CD4-positive, alpha-beta T cell treated with Interleukin-4 for 1 hour (primary cell): ENCODE data around the gene RAB29.
"Not testable (repeated sequence)": the region's sequence is repeated elsewhere in the genome, so short reads cannot be mapped to it uniquely, and the experiment has no call there.

Experiments used
- DNase-seq, 2 donors: peaks; one replicate each; pipeline ENCODE4 v3.0.0-alpha.2; 2020 to 2022

RAB29 gene, protein sequence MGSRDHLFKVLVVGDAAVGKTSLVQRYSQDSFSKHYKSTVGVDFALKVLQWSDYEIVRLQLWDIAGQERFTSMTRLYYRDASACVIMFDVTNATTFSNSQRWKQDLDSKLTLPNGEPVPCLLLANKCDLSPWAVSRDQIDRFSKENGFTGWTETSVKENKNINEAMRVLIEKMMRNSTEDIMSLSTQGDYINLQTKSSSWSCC

GRCh38 chr1:205775015-205775716, at the start of gene RAB29:
TSS of gene RAB29 (minus strand) at chr1:205775482. CDS start at chr1:205774956, 526 bp downstream.
- DNase-seq: peak; percentile 90 to 92

- DNase-seq: no peak
Measured at GRCh38 chr1:205824180-205824579, 48.9 kb upstream of the RAB29 start.

DNA sequence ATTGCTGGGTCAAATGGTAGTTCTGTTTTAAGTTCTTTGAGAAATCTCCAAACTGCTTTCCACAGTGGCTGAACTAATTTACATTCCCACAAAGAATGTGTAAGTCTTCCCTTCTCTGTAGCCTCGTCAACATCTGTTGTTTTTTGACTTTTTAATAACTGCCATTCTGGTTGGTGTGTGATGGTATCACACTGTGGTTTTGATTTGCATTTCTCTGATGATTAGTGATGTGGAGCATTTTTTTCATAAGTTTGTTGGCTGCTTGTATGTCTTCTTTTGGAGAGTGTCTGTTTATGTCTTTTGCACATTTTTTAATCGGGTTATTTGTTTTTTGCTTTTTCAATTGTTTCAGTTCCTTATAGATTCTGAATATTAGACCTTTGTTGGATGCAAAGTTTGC, 48.0 kb upstream of the RAB29 start:
- DNase-seq: not testable (repeated sequence)

DNA sequence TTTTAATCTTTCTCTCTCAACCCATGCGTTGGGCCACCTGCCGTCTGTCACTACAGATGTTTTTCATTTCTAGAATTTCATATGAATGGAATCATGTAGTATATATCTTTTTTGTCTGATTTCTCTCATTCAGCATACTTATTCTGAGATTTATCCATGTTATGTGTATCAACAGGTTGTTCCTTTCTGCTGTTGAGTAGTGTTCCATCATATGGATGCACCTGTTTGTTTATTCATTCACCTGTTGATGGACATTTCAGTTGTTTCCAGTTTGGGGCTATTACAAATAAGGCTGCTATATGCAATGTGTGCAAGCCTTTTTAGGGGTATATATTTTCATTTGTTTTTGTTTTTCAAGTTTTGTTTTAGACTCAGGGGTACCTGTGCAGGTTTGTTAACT, 47.1 kb upstream of the RAB29 start:
- DNase-seq: no peak

GRCh38 chr1:205817988-205818387, 42.7 kb upstream of the RAB29 start:
- no peak for DNase-seq

- no peak for DNase-seq
Measured at GRCh38 chr1:205817364-205817763, 42.1 kb upstream of the RAB29 start.

DNA sequence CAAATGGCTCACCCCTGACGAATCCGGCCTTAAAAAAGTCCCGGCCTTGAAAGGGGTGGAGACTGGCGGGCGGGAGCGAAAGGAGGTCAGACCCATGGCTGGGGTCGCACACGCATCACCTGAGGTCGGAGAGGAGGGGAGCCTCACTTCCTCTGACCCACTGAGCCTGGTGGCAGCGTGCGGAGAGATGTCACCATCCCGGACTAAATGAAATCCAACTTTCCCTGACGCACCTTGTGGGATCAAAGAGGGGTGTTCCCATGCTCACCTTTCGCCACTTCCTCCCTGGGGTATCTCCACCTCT, 38.4 kb upstream of the RAB29 start:
- peak in 1 of 2 donors; percentile 49 for DNase-seq

DNA sequence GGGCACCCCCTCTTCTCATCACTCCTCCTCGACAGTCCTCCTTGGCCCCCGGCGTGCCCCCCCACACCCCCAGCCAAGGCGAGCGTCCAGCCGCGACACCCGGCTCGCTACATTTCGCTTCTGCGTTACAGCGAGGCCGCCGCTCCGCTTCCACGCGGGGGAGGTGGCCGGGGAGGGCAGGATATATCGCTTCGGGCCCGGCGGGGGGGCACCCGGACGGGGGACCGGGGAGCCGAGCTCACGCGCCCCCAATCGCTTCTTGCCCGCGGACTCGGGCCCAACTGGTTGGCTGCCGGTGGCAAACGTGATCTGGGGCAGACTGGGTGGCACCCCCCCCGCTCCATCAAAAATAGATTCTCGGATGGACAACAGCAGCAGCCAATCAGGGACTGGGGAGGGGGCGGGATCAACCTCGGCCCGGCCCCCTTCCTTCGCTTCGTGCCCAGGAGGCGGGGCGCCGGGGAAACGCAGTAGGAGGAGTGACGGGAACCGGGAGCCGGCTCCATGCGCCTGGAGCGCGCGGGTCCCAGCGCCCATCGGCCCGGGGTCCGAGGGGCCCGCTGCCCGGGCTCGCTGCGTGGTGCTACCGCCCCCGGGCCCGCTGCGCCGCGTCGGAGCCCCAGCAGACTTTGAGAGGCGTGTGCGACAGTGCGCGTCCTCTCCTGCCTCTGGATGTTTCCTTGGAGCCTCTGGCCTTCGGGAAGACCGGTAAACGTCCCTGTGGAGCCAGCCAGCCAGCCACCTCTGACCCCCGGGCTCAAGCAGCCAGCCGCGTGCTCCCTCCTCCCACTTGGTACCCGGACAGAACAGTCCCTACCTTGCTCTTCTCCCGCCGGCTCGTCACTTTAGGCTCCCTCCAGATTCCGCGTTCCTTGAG, 37.8 kb upstream of the RAB29 start, which contains the start of gene SLC41A1:
Gene SLC41A1, minus strand, starts transcription at position 321 of the 877 bp plus-strand sequence. CDS start 2,757 bp downstream, outside the sequence.
- DNase-seq: peak; percentile 96 to 97

DNA sequence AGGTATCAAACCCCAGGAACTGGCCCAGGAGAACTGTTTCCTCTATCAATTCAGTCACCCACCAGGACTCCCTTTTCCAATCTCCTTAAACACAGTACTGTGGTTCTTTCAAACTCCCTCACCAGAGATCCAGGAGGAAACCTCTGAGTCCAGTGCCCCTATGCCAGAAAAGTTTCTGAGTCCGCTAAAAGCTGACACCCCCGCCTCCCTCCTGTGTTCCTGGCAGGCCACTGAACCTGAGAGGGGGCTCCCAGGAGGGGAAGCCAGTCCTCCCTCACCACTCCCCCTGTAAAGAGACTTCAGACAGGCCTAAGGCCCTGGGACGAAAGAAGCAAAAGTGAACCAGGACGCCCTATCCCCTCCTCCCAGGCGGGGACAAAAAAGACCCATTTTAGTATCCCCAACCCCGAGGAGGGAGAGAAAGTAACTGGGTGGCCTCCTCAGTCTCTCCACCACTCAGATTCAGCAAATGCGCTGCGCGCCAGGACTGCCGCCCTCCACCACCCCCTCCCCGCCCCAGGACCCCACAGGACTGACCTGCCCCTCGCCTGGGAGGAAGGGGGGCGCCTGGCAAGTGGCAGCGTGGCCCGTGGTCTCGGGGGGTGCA, 37.1 kb upstream of the RAB29 start:
- no peak for DNase-seq

GRCh38 chr1:205811660-205812059, 36.4 kb upstream of the RAB29 start:
- no peak for DNase-seq

DNA sequence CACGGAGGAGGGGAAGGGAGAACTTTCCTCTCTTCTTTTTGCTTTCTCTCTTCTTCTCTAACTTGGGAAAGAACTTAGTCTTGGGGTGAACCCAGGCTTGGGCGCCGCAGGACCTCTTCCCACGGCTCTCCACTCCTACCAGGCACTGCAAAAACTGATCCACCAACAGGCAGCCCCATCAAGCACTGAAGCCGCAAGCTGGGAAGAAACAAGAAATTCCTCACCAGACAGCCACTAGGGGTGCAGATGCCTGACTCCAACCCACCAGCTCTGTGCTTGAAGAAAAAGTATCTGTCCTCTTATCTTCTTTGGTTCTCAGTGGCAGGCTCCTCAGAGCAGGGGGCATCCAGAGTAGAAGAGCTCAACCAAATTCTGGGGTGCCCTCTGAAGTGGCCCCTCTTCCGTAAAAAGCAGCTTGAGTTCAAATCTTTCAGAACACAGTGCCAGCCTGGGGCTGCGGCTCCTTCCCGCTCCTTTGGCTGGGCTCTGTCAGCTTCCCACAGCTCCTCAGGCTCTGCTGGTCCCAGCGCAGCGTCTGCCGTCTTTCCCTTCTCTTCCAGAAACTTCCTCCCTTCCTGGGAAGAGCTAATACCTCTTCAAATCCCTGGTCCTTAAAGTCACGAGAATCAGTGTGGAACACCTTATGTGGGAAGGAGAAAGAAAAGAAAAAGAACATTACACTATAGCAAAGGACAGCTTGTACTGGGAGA, 35.3 kb upstream of the RAB29 start:
- no peak for DNase-seq

- no peak for DNase-seq
Measured at GRCh38 chr1:205809942-205810345, 34.7 kb upstream of the RAB29 start.

GRCh38 chr1:205809469-205809868, 34.2 kb upstream of the RAB29 start:
- no peak for DNase-seq

- peak in 1 of 2 donors; percentile 24 for DNase-seq
Measured at GRCh38 chr1:205805082-205805711, 29.9 kb upstream of the RAB29 start.

GRCh38 chr1:205804605-205805004, 29.3 kb upstream of the RAB29 start:
- DNase-seq: no peak

DNA sequence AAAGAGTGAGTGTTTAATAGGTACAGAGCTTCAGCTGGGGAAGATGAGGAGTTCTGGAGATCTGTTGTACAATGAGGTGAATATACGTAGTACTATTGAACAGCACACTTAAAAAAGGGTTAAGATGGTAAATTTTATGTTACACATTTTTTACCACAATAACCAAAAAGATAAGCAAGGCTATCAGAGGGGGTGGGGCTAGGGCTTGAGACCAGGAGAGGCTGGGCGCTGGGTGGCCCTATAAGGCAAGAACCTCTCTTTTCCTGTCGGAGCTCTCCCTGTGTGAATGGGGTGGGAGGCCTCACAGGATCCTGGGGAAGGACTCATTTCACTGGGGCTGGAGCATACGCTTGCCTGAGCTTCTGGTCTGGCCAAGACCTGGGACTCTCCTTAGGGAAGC, 28.7 kb upstream of the RAB29 start:
- DNase-seq: no peak

DNA sequence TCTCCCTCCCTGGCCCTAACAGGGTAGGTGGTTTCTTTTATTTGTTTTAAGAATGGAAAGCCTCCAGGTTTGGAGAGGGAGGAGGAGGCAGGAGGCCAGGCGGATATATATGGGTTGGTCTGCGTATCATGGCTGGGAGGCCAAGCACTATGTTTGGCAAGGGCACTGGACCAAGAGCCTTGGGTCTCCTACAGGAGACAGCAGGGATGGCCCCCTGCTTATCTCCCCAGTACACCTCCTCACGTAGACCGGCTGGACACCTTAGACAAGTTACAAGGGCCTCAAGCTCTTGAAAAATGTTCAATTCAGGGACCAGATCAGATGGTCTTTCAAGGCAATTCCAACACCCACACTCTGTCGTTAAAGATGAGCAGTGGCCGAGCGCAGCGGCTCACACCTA, 26.8 kb upstream of the RAB29 start:
- DNase-seq: no peak

DNA sequence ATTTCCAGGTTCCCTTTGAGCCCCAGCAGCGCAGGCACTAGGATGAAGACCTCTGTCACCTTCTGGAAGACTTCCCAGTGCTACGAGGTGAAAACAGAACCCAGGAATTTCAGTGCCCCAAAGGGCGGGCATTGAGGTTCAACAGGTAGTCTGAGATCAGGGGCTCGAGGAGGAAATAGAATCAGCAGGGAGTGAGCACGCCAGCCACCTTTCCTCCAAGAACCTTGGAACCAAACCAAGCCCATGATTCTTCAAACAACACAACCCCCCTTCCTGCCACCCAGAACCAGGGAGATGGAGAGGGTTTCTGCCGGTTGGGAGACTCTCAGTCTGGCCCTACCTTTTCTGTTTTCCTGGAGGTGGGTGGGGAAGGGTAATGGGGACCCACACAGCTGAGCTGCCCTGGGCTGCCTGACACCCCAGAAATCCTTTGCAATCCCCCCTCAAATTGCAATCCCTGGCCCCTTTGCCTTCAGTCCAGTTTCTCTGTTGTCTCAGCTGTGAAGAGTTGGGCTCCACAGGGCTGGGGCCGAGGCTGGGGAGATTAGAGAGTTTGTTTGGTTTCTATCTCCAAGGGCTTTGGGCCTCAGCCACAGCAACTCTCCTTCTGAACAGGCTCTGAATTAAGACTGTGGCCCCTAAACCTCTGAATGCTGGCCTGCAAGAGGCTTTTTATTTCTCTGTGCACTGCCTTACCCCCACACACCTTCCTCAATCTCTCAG, 25.9 kb upstream of the RAB29 start:
- no peak for DNase-seq

DNA sequence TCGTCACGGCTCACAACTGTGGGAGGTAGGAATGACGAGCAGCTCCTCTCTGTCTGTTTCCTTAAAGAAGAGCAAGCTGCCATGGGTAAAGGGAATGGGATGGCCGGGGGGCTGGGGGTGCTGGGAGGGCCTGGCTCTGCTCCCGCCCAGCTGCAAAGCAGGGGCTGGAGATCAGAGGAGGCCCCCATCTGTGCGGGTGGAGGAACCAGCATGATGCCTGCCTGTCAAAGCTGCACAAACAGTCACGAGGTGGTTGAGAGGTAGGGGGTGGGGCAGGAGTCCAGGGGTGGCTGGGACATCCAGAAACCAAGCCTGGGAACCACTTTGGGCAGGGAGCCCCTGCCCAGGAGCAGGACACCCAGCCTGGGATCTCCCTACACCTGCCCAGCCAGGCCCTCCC, 25.1 kb upstream of the RAB29 start:
- DNase-seq: no peak

GRCh38 chr1:205798577-205798976, 23.3 kb upstream of the RAB29 start:
- no peak for DNase-seq

GRCh38 chr1:205797168-205797567, 21.9 kb upstream of the RAB29 start:
- no peak for DNase-seq
